Mammary epithelial cell (primary cell): ENCODE measurements around the gene C4orf50.

Source experiments
- CTCF ChIP-seq, 2 donors: IDR thresholded peaks in 1 of 2; conservative IDR thresholded peaks in 1 of 2; 2 replicates each; pipeline ENCODE4 v1.5.1; 2011 to 2012; ENCODE audit warnings: inconsistent platforms in 2 of 2, low read length in 2 of 2, mild to moderate bottlenecking in 2 of 2, control low read depth in 1 of 2, low read depth in 1 of 2; ENCODE audit not compliant: insufficient read depth in 1 of 2; ENCODE audit errors: extremely low read depth in 1 of 2
- EZH2 ChIP-seq: IDR thresholded peaks from 2 replicates; pipeline ENCODE4 v1.6.1; 2012; ENCODE audit warnings: low read length, inconsistent platforms, borderline replicate concordance

GRCh38 chr4:5952286-5952974, 65.8 kb downstream of the C4orf50 start:
- TF ChIP-seq CTCF (conservative IDR thresholded peaks at IDR 0.05 in 1 of 2, IDR thresholded peaks at IDR 0.05 in 1 of 2; ENCODE audit: extremely low read depth in 1 of 2, insufficient read depth in 1 of 2, low read depth in 1 of 2, low read length in 2 of 2) = no peak
- TF ChIP-seq EZH2 = no peak
